ENCODE results near the gene MAP3K14. TPM values are rescaled to one million over a fixed set of nuclear protein-coding genes. Genes with fewer than 3 reads are reported as not detected.

Gene MAP3K14
- total RNA-seq, 1 experiment from 2014 or later, result 16.4 TPM

DNA sequence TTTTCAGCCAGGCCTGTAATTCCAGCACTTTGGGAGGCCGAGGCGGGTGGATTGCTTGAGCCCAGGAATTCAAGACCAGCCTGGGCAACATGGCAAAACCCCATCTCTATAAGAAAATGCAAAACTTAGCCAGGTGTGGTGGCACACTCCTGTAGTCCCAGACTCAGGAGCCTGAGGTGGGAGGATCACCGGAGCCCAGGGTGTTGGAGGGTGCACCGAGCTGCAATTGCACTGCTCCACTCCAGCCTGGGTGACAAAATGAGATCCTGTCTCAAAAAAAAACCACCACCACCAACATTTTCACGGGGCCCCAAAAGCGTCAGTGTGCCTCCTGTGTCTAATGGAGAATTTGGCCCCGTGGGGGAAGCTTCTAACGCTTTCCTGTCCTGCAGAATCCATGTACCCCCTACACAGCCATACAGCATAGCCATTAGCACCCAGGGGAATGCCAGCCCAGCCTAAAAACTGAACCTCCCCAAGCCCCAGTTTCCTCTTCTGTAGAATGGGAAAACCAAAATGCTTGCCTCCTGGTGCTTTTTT, 22.2 kb upstream of the MAP3K14 start:
- intact Hi-C loops (cut with micrococcal nuclease), result no loop called here
- ATAC-seq, result no peak
- ChIA-PET RAD21 (ENCODE audit: low non-redundant PET in 1 of 2, low total read pairs in 2 of 2, uncharacterized antibody in 2 of 2, unreplicated experiment in 2 of 2) (no interaction called here), POLR2A (interaction anchor here (0.8 kb wide), 1 partner anchor 9 kb away, joined by 4 read pairs; no protein-coding TSS in a partner anchor), CTCF (no interaction called here)
- BruUV-seq (replicated peaks), result no TSS peak
- Histone ChIP-seq H3K9ac (ENCODE audit: low read length) (no peak overlapping the region), H3K36me3 (ENCODE audit: control insufficient read depth in 1 of 2, insufficient read depth in 2 of 2, low read length in 2 of 2) (no peaks in the 10 kb centered on the region), H3K4me3 (replicated peaks in 1 of 2; ENCODE audit: low read depth in 1 of 2, low read length in 2 of 2) (no peak overlapping the region), H4K20me1 (ENCODE audit: insufficient read depth) (no peaks in the 10 kb centered on the region), H2AFZ (ENCODE audit: low read depth, low read length, poor library complexity, severe bottlenecking) (no peak overlapping the region), H3K4me2 (ENCODE audit: low read length) (peak overlapping the region; percentile 30; the same call in 1 of the 2 replicates), H3K4me1 (ENCODE audit: control insufficient read depth in 1 of 2, insufficient read depth in 2 of 2, low read length in 2 of 2) (peaks cover 21 to 34% of the 10 kb centered on the region in 2 experiments), H3K79me2 (ENCODE audit: insufficient read depth, low read length) (no peaks in the 10 kb centered on the region), H3K9me2 (ENCODE audit: insufficient read depth) (no peaks in the 10 kb centered on the region), H3K27ac (ENCODE audit: low read depth, low read length) (no peak overlapping the region), H3K9me3 (ENCODE audit: control insufficient read depth in 1 of 2, insufficient read depth in 1 of 2, low read depth in 1 of 2, low read length in 2 of 2) (no peaks in the 10 kb centered on the region), H3K27me3 (ENCODE audit: insufficient read depth, low read length) (no peaks in the 10 kb centered on the region)
- no peak for TF ChIP-seq JUND (IDR thresholded peaks at IDR 0.05)
- TF ChIP-seq, protein P1, sequence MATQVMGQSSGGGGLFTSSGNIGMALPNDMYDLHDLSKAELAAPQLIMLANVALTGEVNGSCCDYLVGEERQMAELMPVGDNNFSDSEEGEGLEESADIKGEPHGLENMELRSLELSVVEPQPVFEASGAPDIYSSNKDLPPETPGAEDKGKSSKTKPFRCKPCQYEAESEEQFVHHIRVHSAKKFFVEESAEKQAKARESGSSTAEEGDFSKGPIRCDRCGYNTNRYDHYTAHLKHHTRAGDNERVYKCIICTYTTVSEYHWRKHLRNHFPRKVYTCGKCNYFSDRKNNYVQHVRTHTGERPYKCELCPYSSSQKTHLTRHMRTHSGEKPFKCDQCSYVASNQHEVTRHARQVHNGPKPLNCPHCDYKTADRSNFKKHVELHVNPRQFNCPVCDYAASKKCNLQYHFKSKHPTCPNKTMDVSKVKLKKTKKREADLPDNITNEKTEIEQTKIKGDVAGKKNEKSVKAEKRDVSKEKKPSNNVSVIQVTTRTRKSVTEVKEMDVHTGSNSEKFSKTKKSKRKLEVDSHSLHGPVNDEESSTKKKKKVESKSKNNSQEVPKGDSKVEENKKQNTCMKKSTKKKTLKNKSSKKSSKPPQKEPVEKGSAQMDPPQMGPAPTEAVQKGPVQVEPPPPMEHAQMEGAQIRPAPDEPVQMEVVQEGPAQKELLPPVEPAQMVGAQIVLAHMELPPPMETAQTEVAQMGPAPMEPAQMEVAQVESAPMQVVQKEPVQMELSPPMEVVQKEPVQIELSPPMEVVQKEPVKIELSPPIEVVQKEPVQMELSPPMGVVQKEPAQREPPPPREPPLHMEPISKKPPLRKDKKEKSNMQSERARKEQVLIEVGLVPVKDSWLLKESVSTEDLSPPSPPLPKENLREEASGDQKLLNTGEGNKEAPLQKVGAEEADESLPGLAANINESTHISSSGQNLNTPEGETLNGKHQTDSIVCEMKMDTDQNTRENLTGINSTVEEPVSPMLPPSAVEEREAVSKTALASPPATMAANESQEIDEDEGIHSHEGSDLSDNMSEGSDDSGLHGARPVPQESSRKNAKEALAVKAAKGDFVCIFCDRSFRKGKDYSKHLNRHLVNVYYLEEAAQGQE (IDR thresholded peaks at IDR 0.05; ENCODE audit: low read depth), result no peak
- no peak for TF ChIP-seq TCF7L2 (IDR thresholded peaks at IDR 0.05; ENCODE audit: borderline replicate concordance, extremely low read depth, insufficient read depth, insufficient read length)
- TF ChIP-seq, protein P2, sequence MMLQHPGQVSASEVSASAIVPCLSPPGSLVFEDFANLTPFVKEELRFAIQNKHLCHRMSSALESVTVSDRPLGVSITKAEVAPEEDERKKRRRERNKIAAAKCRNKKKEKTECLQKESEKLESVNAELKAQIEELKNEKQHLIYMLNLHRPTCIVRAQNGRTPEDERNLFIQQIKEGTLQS (IDR thresholded peaks at IDR 0.05), result no peak
- TF ChIP-seq, protein P3, sequence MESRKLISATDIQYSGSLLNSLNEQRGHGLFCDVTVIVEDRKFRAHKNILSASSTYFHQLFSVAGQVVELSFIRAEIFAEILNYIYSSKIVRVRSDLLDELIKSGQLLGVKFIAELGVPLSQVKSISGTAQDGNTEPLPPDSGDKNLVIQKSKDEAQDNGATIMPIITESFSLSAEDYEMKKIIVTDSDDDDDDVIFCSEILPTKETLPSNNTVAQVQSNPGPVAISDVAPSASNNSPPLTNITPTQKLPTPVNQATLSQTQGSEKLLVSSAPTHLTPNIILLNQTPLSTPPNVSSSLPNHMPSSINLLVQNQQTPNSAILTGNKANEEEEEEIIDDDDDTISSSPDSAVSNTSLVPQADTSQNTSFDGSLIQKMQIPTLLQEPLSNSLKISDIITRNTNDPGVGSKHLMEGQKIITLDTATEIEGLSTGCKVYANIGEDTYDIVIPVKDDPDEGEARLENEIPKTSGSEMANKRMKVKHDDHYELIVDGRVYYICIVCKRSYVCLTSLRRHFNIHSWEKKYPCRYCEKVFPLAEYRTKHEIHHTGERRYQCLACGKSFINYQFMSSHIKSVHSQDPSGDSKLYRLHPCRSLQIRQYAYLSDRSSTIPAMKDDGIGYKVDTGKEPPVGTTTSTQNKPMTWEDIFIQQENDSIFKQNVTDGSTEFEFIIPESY (IDR thresholded peaks at IDR 0.05; ENCODE audit: extremely low read depth, insufficient replicate concordance, low read length), result no peak
- no peak for TF ChIP-seq EZH2phosphoT487 (IDR thresholded peaks at IDR 0.05; ENCODE audit: borderline replicate concordance)
- TF ChIP-seq FOSL1 (IDR thresholded peaks at IDR 0.05; ENCODE audit: low read depth), result no peak
- TF ChIP-seq POLR2AphosphoS5 (IDR thresholded peaks at IDR 0.05; ENCODE audit: low read depth, low read length), result no peak
- no peak for TF ChIP-seq EGR1 (IDR thresholded peaks at IDR 0.05; ENCODE audit: low read depth)
- no peak for TF ChIP-seq SP1 (IDR thresholded peaks at IDR 0.05; ENCODE audit: low read depth)
- no peak for TF ChIP-seq ZFX (IDR thresholded peaks at IDR 0.05)
- TF ChIP-seq CEBPB (IDR thresholded peaks at IDR 0.05; ENCODE audit: low read depth), result no peak
- TF ChIP-seq CBX3 (IDR thresholded peaks at IDR 0.05; ENCODE audit: low read depth), result no peak
- TF ChIP-seq SIN3A (IDR thresholded peaks at IDR 0.05; ENCODE audit: low read depth), result no peak
- no peak for TF ChIP-seq POLR2A (IDR thresholded peaks at IDR 0.05; ENCODE audit: borderline replicate concordance, extremely low read depth, insufficient read depth, insufficient read length)
- no peak for TF ChIP-seq ZNF274 (IDR thresholded peaks at IDR 0.05; ENCODE audit: low read depth, low read length)
- TF ChIP-seq, protein P4, sequence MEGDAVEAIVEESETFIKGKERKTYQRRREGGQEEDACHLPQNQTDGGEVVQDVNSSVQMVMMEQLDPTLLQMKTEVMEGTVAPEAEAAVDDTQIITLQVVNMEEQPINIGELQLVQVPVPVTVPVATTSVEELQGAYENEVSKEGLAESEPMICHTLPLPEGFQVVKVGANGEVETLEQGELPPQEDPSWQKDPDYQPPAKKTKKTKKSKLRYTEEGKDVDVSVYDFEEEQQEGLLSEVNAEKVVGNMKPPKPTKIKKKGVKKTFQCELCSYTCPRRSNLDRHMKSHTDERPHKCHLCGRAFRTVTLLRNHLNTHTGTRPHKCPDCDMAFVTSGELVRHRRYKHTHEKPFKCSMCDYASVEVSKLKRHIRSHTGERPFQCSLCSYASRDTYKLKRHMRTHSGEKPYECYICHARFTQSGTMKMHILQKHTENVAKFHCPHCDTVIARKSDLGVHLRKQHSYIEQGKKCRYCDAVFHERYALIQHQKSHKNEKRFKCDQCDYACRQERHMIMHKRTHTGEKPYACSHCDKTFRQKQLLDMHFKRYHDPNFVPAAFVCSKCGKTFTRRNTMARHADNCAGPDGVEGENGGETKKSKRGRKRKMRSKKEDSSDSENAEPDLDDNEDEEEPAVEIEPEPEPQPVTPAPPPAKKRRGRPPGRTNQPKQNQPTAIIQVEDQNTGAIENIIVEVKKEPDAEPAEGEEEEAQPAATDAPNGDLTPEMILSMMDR (IDR thresholded peaks at IDR 0.05 in 2 of 3, conservative IDR thresholded peaks at IDR 0.05 in 1 of 3; ENCODE audit: borderline replicate concordance in 1 of 3, insufficient read depth in 1 of 3, low read depth in 2 of 3, low read length in 2 of 3), result no peak
- TF ChIP-seq RAD21 (IDR thresholded peaks at IDR 0.05; ENCODE audit: low read depth), result no peak
- no peak for TF ChIP-seq EZH2 (IDR thresholded peaks at IDR 0.05)
- no peak for DNase-seq (ENCODE audit: low read depth, low spot score)

Data from HCT116 (cell line).